Inferior parietal cortex (tissue), 1 donor: ENCODE data around the gene ADGRF1.
"Not testable (repeated sequence)": the region's sequence is repeated elsewhere in the genome, so short reads cannot be mapped to it uniquely, and the experiment has no call there.

Experiments
- DNase-seq: peaks from one replicate; pipeline ENCODE4 v3.0.0-alpha.2; 2016; ENCODE audit errors: extremely low spot score

ADGRF1 gene

GRCh38 chr6:47022191-47022590 lies 19.9 kb downstream of the ADGRF1 start:
- DNase-seq, result no peak

- no peak for DNase-seq
Observed at GRCh38 chr6:47019941-47020340, 22.2 kb downstream of the ADGRF1 start.

- no peak for DNase-seq
Observed at GRCh38 chr6:47016909-47017308, 25.2 kb downstream of the ADGRF1 start.

GRCh38 chr6:47016261-47016660 lies 25.9 kb downstream of the ADGRF1 start:
- no peak for DNase-seq

GRCh38 chr6:47014401-47014800 lies 27.7 kb downstream of the ADGRF1 start:
- DNase-seq, result no peak

GRCh38 chr6:47009583-47009982 lies 32.5 kb downstream of the ADGRF1 start:
- no peak for DNase-seq

GRCh38 chr6:47008397-47008763 lies 33.8 kb downstream of the ADGRF1 start:
- no peak for DNase-seq

GRCh38 chr6:47007657-47008396 lies 34.3 kb downstream of the ADGRF1 start:
- DNase-seq, result no peak

GRCh38 chr6:47005486-47005885 lies 36.6 kb downstream of the ADGRF1 start:
- DNase-seq, result no peak

GRCh38 chr6:47004463-47004862 lies 37.7 kb downstream of the ADGRF1 start:
- no peak for DNase-seq

- no peak for DNase-seq
Observed at GRCh38 chr6:47000842-47001241, 41.3 kb downstream of the ADGRF1 start.

GRCh38 chr6:46998436-46999017 lies 43.6 kb downstream of the ADGRF1 start:
- no peak for DNase-seq

GRCh38 chr6:46997646-46998045 lies 44.5 kb downstream of the ADGRF1 start:
- DNase-seq, result no peak

GRCh38 chr6:46996860-46997641 lies 45.1 kb downstream of the ADGRF1 start:
- DNase-seq, result no peak

GRCh38 chr6:46994933-46995332 lies 47.2 kb downstream of the ADGRF1 start:
- DNase-seq, result no peak

GRCh38 chr6:46993846-46994245 lies 48.3 kb downstream of the ADGRF1 start:
- no peak for DNase-seq

- DNase-seq, result not testable (repeated sequence)
Observed at GRCh38 chr6:46992391-46992790, 49.7 kb downstream of the ADGRF1 start.

GRCh38 chr6:46990818-46991510 lies 51.2 kb downstream of the ADGRF1 start:
- DNase-seq, result peak; percentile 69

GRCh38 chr6:46990031-46990644 lies 52.0 kb downstream of the ADGRF1 start:
- DNase-seq, result no peak

- DNase-seq, result no peak
Observed at GRCh38 chr6:46989398-46989797, 52.7 kb downstream of the ADGRF1 start.

GRCh38 chr6:46985943-46986342 lies 56.2 kb downstream of the ADGRF1 start:
- DNase-seq, result no peak

GRCh38 chr6:46983007-46983411 lies 59.1 kb downstream of the ADGRF1 start:
- DNase-seq, result no peak
